ENCODE data around the gene CAP2. TPM values are rescaled to one million over a fixed set of nuclear protein-coding genes. Genes with fewer than 3 reads are reported as not detected.

CAP2 gene
- 47.5 TPM for total RNA-seq

GRCh38 chr6:17392978-17393891, at the start of gene CAP2:
TSS of gene CAP2 (plus strand) at chr6:17393595. CDS start at chr6:17421556, 27,961 bp downstream.
- peaks cover 3 to 6% (median 4%) of the 10 kb centered on the region in 3 donors for H3K4me1 ChIP-seq (ENCODE audit: control insufficient read depth in 3 of 3, insufficient read depth in 3 of 3, low read length in 3 of 3)
- peak within 1 kb of the TSS; percentile 76 to 91 (median 87) for H3K9ac ChIP-seq (ENCODE audit: low read depth in 1 of 3, low read length in 3 of 3)
- H3K27me3 ChIP-seq (ENCODE audit: control insufficient read depth in 3 of 3, insufficient read depth in 3 of 3, low read length in 3 of 3), result no peaks in the 10 kb centered on the region
- H3K36me3 ChIP-seq (ENCODE audit: control insufficient read depth in 3 of 3, insufficient read depth in 3 of 3, low read length in 3 of 3), result no peaks in the 10 kb centered on the region
- peak within 1 kb of the TSS; percentile 85 for H3K27ac ChIP-seq (ENCODE audit: low read depth, low read length)
- H3K9me3 ChIP-seq (ENCODE audit: control insufficient read depth in 3 of 3, low read length in 3 of 3), result no peaks in the 10 kb centered on the region
- peak within 1 kb of the TSS; percentile 64 to 85 (median 64) for H3K4me3 ChIP-seq (ENCODE audit: low read length in 3 of 3)

GRCh38 chr6:17347012-17347411, 46.4 kb upstream of the CAP2 start:
- Histone ChIP-seq H3K4me1 (ENCODE audit: control insufficient read depth in 3 of 3, insufficient read depth in 3 of 3, low read length in 3 of 3) (no peaks in the 10 kb centered on the region), H3K4me3 (ENCODE audit: low read length in 3 of 3) (no peak overlapping the region)

GRCh38 chr6:17349427-17349826, 44.0 kb upstream of the CAP2 start:
- H3K9ac ChIP-seq (ENCODE audit: low read depth in 1 of 3, low read length in 3 of 3), result no peak overlapping the region
- no peaks in the 10 kb centered on the region for H3K4me1 ChIP-seq (ENCODE audit: control insufficient read depth in 3 of 3, insufficient read depth in 3 of 3, low read length in 3 of 3)
- no peaks in the 10 kb centered on the region for H3K9me3 ChIP-seq (ENCODE audit: control insufficient read depth in 3 of 3, low read length in 3 of 3)
- no peak overlapping the region for H3K4me3 ChIP-seq (ENCODE audit: low read length in 3 of 3)
- no peak overlapping the region for H3K27ac ChIP-seq (ENCODE audit: low read depth, low read length)
- no peaks in the 10 kb centered on the region for H3K27me3 ChIP-seq (ENCODE audit: control insufficient read depth in 3 of 3, insufficient read depth in 3 of 3, low read length in 3 of 3)
- no peaks in the 10 kb centered on the region for H3K36me3 ChIP-seq (ENCODE audit: control insufficient read depth in 3 of 3, insufficient read depth in 3 of 3, low read length in 3 of 3)

More at GRCh38 chr6:17347012-17347411, 46.4 kb upstream of the CAP2 start:
- Histone ChIP-seq H3K27me3 (ENCODE audit: control insufficient read depth in 3 of 3, insufficient read depth in 3 of 3, low read length in 3 of 3) (no peaks in the 10 kb centered on the region), H3K27ac (ENCODE audit: low read depth, low read length) (no peak overlapping the region), H3K9ac (ENCODE audit: low read depth in 1 of 3, low read length in 3 of 3) (no peak overlapping the region), H3K9me3 (ENCODE audit: control insufficient read depth in 3 of 3, low read length in 3 of 3) (no peaks in the 10 kb centered on the region), H3K36me3 (ENCODE audit: control insufficient read depth in 3 of 3, insufficient read depth in 3 of 3, low read length in 3 of 3) (no peaks in the 10 kb centered on the region)

GRCh38 chr6:17352302-17352701, 41.1 kb upstream of the CAP2 start:
- H3K4me1 ChIP-seq (ENCODE audit: control insufficient read depth in 3 of 3, insufficient read depth in 3 of 3, low read length in 3 of 3), result peaks cover 0 to 4% (median 0%) of the 10 kb centered on the region in 3 donors
- no peak overlapping the region for H3K9ac ChIP-seq (ENCODE audit: low read depth in 1 of 3, low read length in 3 of 3)
- no peaks in the 10 kb centered on the region for H3K27me3 ChIP-seq (ENCODE audit: control insufficient read depth in 3 of 3, insufficient read depth in 3 of 3, low read length in 3 of 3)
- H3K27ac ChIP-seq (ENCODE audit: low read depth, low read length), result no peak overlapping the region
- no peaks in the 10 kb centered on the region for H3K9me3 ChIP-seq (ENCODE audit: control insufficient read depth in 3 of 3, low read length in 3 of 3)
- no peaks in the 10 kb centered on the region for H3K36me3 ChIP-seq (ENCODE audit: control insufficient read depth in 3 of 3, insufficient read depth in 3 of 3, low read length in 3 of 3)
- H3K4me3 ChIP-seq (ENCODE audit: low read length in 3 of 3), result no peak overlapping the region

- Histone ChIP-seq H3K27me3 (ENCODE audit: control insufficient read depth in 3 of 3, insufficient read depth in 3 of 3, low read length in 3 of 3) (no peaks in the 10 kb centered on the region), H3K36me3 (ENCODE audit: control insufficient read depth in 3 of 3, insufficient read depth in 3 of 3, low read length in 3 of 3) (no peaks in the 10 kb centered on the region), H3K27ac (ENCODE audit: low read depth, low read length) (peak overlapping the region; percentile 11), H3K4me3 (ENCODE audit: low read length in 3 of 3) (no peak overlapping the region), H3K9ac (ENCODE audit: low read depth in 1 of 3, low read length in 3 of 3) (no peak overlapping the region), H3K4me1 (ENCODE audit: control insufficient read depth in 3 of 3, insufficient read depth in 3 of 3, low read length in 3 of 3) (peaks cover 0 to 4% (median 0%) of the 10 kb centered on the region in 3 donors), H3K9me3 (ENCODE audit: control insufficient read depth in 3 of 3, low read length in 3 of 3) (no peaks in the 10 kb centered on the region)
Measured at GRCh38 chr6:17353440-17354175, 39.8 kb upstream of the CAP2 start.

- H3K27ac ChIP-seq (ENCODE audit: low read depth, low read length), result peak overlapping the region; percentile 23
- H3K4me3 ChIP-seq (ENCODE audit: low read length in 3 of 3), result peak overlapping the region; percentile 7 to 23 (median 22)
- H3K36me3 ChIP-seq (ENCODE audit: control insufficient read depth in 3 of 3, insufficient read depth in 3 of 3, low read length in 3 of 3), result no peaks in the 10 kb centered on the region
- H3K27me3 ChIP-seq (ENCODE audit: control insufficient read depth in 3 of 3, insufficient read depth in 3 of 3, low read length in 3 of 3), result no peaks in the 10 kb centered on the region
- no peaks in the 10 kb centered on the region for H3K9me3 ChIP-seq (ENCODE audit: control insufficient read depth in 3 of 3, low read length in 3 of 3)
- H3K4me1 ChIP-seq (ENCODE audit: control insufficient read depth in 3 of 3, insufficient read depth in 3 of 3, low read length in 3 of 3), result peaks cover 0 to 4% (median 0%) of the 10 kb centered on the region in 3 donors
- H3K9ac ChIP-seq (ENCODE audit: low read depth in 1 of 3, low read length in 3 of 3), result peak overlapping the region in 2 of 3 donors; percentile 4 to 51
Measured at GRCh38 chr6:17354700-17355403, 38.5 kb upstream of the CAP2 start.

GRCh38 chr6:17355404-17355774, 38.0 kb upstream of the CAP2 start:
- no peak overlapping the region for H3K4me3 ChIP-seq (ENCODE audit: low read length in 3 of 3)
- H3K27ac ChIP-seq (ENCODE audit: low read depth, low read length), result peak overlapping the region; percentile 23
- H3K9ac ChIP-seq (ENCODE audit: low read depth in 1 of 3, low read length in 3 of 3), result no peak overlapping the region
- no peaks in the 10 kb centered on the region for H3K36me3 ChIP-seq (ENCODE audit: control insufficient read depth in 3 of 3, insufficient read depth in 3 of 3, low read length in 3 of 3)
- no peaks in the 10 kb centered on the region for H3K9me3 ChIP-seq (ENCODE audit: control insufficient read depth in 3 of 3, low read length in 3 of 3)
- no peaks in the 10 kb centered on the region for H3K27me3 ChIP-seq (ENCODE audit: control insufficient read depth in 3 of 3, insufficient read depth in 3 of 3, low read length in 3 of 3)
- peaks cover 0 to 4% (median 0%) of the 10 kb centered on the region in 3 donors for H3K4me1 ChIP-seq (ENCODE audit: control insufficient read depth in 3 of 3, insufficient read depth in 3 of 3, low read length in 3 of 3)

- no peaks in the 10 kb centered on the region for H3K27me3 ChIP-seq (ENCODE audit: control insufficient read depth in 3 of 3, insufficient read depth in 3 of 3, low read length in 3 of 3)
- no peak overlapping the region for H3K27ac ChIP-seq (ENCODE audit: low read depth, low read length)
Measured at GRCh38 chr6:17358515-17358914, 34.9 kb upstream of the CAP2 start.

GRCh38 chr6:17360564-17360963, 32.8 kb upstream of the CAP2 start:
- Histone ChIP-seq H3K27me3 (ENCODE audit: control insufficient read depth in 3 of 3, insufficient read depth in 3 of 3, low read length in 3 of 3) (no peaks in the 10 kb centered on the region), H3K4me3 (ENCODE audit: low read length in 3 of 3) (no peak overlapping the region), H3K36me3 (ENCODE audit: control insufficient read depth in 3 of 3, insufficient read depth in 3 of 3, low read length in 3 of 3) (no peaks in the 10 kb centered on the region), H3K9ac (ENCODE audit: low read depth in 1 of 3, low read length in 3 of 3) (no peak overlapping the region), H3K4me1 (ENCODE audit: control insufficient read depth in 3 of 3, insufficient read depth in 3 of 3, low read length in 3 of 3) (no peaks in the 10 kb centered on the region), H3K9me3 (ENCODE audit: control insufficient read depth in 3 of 3, low read length in 3 of 3) (no peaks in the 10 kb centered on the region), H3K27ac (ENCODE audit: low read depth, low read length) (no peak overlapping the region)

More at GRCh38 chr6:17358515-17358914, 34.9 kb upstream of the CAP2 start:
- peaks cover 0 to 4% (median 0%) of the 10 kb centered on the region in 3 donors for H3K4me1 ChIP-seq (ENCODE audit: control insufficient read depth in 3 of 3, insufficient read depth in 3 of 3, low read length in 3 of 3)
- no peak overlapping the region for H3K9ac ChIP-seq (ENCODE audit: low read depth in 1 of 3, low read length in 3 of 3)
- no peaks in the 10 kb centered on the region for H3K9me3 ChIP-seq (ENCODE audit: control insufficient read depth in 3 of 3, low read length in 3 of 3)
- H3K36me3 ChIP-seq (ENCODE audit: control insufficient read depth in 3 of 3, insufficient read depth in 3 of 3, low read length in 3 of 3), result no peaks in the 10 kb centered on the region
- no peak overlapping the region for H3K4me3 ChIP-seq (ENCODE audit: low read length in 3 of 3)

Data from skeletal muscle tissue (tissue), 4 donors.